Spleen (tissue), 7 donors: ENCODE results near the gene ANO1.

Experiments used
- CTCF ChIP-seq, 11 experiments: fragments of 200-600 bp in 7 of 11; fragments of 450-650 bp in 4 of 11; sonication (generic) in 4 of 11; IDR thresholded peaks in 8 of 11; conservative IDR thresholded peaks in 3 of 11; 1 replicate in 7 of 11; 2 replicates in 4 of 11; pipeline versions ENCODE4 v1.4.0 to v1.8.0; 2016 to 2021; ENCODE audit warnings: antibody characterized with exemption in 11 of 11, inconsistent platforms in 4 of 11, mild to moderate bottlenecking in 1 of 11
- POLR2A ChIP-seq, 3 donors: fragments of 450-650 bp; IDR thresholded peaks; one replicate each; pipeline ENCODE4 v1.5.1; 2017; ENCODE audit warnings: antibody characterized with exemption in 3 of 3, mild to moderate bottlenecking in 1 of 3
- POLR2AphosphoS5 ChIP-seq, 3 donors: sonication (generic); formaldehyde crosslinking; IDR thresholded peaks; one replicate each; pipeline ENCODE4 v1.5.1; 2017; ENCODE audit warnings: antibody characterized with exemption in 3 of 3
- donor health status: DM: no; HTN: no; CAD: no; lungs with moderate emphysema.
- donor health status: DM: no; HTN: no; CAD: no.
- donor health status: DM: no; HTN: no; CAD: no.

GRCh38 chr11:70206226-70206981, 128.3 kb downstream of the ANO1 start:
- TF ChIP-seq POLR2A (IDR thresholded peaks at IDR 0.05) (no peak), POLR2AphosphoS5 (IDR thresholded peaks at IDR 0.05) (peak in 1 of 3 donors; percentile 37), CTCF (IDR thresholded peaks at IDR 0.05 in 8 of 11, conservative IDR thresholded peaks at IDR 0.05 in 3 of 11) (no peak)
